HG02981 (cell line): ENCODE results near the gene MUC5AC.
"Not testable (repeated sequence)": the region's sequence is repeated elsewhere in the genome, so short reads cannot be mapped to it uniquely, and the experiment has no call there.

Experiments used
- ATAC-seq: cut with Tn5 transposase; IDR thresholded peaks from one replicate; pipeline ENCODE4 v1.9.1; 2021; ENCODE audit warnings: mild to moderate bottlenecking, moderate library complexity; ENCODE audit not compliant: unreplicated experiment

MUC5AC gene

DNA sequence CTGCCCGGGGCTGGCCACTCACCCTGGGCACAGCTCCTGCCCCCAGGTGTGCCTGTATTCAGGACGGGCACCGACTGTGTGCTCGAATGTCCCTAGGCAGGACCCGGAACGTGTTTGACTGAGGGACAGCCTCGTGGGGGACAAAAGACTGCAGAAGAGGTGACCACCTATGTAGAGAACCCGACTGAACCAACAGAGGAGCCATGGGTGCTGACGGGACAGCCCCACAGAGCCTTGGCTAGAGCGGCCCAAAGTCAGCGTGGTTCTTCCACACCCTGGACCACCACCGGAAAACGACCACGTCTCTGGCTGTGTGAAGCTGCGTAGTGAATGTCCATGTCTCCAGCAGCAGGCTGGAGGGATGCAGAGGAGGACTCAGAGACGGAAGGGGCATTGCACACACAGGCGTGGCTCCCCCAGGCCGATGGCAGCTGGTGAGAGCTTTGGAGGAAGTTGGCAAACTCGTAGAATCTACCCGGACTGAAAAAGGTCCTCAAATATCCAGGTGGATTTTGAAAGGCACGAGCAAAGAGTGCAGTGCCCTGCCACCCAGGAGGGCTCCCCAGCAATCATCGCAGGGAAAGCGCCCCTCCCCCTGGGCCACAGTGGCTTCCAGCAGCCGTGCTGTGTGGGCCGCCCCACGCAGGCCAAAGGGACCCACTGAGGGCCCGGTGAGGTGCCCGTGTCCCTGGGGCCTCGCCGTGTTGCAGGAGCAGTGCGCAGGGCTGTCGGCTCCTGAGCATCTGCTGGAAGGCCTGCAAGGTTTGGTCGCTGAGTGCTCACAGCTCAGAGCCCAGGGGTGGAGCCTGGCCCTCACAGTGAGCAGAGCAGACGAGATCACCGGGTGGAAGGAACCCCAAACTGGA is 47.6 kb downstream of the MUC5AC start:
- ATAC-seq = no peak

DNA sequence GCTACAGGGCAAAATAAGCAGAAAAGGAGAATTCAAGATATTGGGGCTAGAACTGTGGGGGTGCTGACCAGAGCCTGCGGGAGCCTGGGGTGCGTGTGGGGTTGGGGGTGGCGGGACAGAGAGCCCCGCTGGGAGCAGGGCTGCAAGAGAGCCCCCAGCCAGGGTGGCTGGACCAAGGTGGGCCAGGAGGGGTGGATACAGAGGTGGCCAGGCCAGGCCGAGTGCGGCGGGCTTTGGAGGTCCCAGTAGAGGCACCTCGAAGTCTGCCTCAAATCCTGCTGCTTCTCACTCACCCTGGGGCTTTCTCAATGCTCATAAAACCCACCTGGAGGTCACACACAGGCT is 48.2 kb downstream of the MUC5AC start:
- ATAC-seq = no peak

DNA sequence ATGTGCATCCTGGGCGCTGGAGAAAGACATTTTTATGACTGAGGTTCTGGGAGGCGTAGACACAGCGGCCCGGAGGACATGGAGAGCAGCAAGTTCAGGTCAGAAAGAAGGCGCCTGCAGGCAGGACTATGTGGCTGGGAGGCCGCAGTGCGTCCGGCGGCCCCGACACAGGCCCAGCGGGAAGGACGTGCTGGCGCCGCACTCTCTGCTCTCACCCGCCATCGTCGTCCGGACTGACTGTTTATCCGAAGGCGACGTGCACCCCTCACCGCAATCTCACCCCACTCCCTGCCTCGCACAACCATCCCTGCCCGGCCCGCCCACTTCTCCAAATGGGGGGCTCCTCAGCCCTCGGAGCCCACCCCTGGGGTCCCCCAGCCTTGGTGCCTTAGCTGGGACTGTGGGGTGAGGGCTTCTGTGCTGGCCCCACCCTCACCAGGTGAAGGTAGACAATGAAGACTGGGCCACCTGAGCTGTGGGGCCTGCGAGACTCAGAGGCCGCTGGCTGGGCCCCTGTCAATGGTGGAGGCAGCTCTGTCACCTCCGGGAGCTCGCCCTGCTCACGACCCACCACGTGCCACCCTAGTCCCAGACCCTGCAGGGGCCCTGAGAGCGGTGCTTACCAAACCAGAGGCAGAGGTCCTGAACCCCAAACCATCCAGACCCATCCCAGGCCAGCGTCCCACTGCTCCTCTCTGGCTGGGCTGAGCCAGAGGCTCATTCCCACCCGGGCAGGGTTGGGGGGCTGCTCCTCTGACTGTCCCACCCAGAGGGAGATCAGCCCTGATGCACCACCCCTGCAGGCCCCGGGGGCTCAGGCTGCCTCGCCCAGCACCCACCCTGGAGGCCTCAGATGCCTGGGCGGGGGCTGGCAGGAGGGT is 48.9 kb downstream of the MUC5AC start:
- ATAC-seq = no peak

DNA sequence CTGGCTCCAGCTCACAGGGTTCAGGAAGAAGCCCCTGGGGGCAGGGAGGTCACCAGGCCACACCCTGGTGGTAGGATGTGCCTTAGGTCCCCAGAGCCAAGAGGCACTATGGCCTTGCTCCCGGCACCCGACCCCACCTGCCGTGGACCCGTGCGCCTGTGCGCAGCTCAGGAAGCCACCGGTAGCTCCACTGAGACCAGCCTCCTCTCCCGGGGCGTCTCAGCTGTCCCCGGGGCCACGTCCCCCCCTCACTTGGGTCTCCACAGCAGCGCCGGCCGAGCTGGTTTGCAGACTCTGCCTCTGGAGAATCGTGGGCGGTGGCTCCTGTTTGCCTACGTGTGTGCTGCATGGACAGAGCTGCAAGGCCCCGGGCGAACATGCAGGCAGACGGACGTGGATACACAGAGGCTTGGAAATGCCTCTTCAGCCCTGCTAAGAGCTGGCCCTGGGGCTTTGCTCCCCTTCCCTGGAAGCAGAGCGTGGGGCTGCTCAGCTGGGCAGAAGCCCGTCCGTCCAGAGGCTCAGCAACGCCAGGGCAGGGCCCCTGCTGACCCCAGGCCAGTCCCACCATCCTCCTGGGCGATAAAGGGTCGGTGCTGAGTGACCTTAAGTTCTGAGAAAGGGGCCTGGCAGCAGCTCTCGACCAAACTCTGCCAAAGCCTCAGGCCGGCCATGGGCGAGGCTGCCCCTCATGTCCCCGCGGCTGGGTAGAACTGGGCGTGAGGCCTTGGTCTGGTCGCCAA is 49.8 kb downstream of the MUC5AC start:
- no peak for ATAC-seq

DNA sequence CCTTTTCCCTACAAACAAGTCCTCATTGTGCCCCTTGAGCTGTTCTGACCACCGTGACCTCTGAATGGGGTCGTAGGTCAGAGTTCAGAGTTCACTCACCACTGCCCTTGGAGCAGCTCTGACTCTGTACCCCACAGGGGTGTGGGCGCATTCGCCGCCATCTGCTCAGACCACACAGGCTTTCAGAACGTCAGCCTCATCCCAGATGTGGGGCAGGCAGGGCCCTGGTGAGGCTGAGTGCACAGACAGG is 50.3 kb downstream of the MUC5AC start:
- ATAC-seq = no peak

DNA sequence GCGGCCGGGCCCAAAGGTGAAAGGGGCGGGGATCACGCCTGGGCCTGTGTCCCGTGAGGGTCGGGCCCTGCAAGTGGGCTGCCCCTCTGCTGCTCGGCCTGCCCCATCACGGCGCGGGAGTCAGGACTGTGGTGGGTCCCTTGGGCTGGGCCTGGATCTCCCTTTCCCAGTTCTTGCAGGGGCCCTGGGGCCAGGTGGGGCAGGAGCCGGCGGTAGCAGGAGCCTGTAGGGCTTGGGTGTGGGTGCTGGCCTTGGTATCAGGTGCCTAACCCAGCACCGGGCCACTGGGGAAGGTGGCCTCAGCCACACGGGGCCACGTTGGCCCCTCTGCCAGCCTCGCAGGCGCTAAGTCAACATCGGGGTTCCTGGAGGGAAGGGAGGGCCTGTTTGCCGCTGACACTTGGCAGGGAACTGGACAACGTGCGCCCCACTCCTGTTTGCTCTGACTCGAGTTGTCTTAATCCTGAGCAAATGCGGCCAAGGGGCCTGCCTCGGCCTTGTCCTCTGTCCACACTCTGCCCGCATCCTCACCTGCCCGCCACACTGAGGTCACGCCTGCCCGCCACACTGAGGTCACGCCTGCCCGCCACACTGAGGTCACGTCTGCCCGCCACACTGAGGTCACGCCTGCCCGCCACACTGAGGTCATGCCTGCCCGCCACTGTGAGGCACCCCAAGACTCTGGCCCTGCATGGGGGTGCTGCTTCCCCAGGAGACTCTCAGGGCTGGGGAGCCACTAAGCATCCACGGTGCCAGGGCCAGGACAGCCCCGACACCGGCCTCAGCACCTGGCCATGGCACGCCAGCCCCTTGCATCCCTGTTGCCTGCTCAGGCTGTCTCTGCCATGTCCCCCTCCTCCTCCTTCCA is 50.9 kb downstream of the MUC5AC start:
- no peak for ATAC-seq

DNA sequence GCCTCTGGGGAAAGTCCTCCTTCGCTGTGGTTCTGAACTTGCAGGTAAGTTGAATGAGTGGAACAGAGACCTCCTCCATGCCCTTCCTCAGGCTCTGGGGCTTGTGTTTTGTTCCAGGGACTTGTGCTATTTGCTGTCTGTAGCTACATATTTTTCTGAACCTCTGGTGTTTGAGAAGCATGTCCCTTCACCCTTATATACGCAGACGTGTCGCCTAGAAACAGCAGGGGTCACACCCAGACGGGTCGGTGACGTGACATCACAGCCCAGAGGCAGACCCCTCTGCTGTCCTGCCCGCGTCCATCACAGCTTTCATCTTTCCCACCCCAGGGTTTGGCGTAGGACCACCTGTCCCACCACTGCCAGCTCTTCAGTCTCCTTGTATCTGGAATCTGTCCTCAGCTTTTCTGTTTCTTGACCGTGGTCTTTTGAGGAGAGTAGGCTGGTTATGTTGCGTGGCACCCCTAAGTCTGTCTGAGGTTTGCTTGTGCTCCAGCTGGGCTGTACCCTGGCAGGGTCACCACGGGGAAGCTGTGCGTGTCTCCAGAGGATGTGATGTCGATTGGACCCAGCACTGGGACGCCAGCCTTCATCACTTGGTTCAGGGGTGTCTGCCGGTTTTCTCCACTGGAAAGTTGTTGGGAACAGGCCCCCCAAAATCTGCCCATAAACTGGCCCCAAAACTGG is 51.8 kb downstream of the MUC5AC start:
- ATAC-seq = no peak

DNA sequence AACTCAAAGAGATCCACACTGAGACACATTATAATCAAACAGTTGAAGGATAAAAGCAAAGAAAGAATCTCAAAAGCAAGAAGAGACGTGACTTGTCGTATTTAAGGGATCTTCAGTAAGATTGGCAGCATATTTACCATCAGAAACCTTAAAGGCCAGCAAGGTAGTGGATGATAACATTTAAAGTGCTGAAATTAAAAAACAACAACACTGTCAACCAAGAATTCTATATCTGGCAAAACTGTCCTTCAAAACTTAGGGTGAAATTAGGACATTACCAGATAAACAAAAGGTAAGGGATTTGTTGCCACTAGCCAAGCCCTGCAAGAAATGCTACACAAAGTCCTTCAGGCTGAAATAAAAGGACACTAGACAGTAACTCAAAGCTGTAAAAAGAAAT is 54.1 kb downstream of the MUC5AC start:
- no peak for ATAC-seq

DNA sequence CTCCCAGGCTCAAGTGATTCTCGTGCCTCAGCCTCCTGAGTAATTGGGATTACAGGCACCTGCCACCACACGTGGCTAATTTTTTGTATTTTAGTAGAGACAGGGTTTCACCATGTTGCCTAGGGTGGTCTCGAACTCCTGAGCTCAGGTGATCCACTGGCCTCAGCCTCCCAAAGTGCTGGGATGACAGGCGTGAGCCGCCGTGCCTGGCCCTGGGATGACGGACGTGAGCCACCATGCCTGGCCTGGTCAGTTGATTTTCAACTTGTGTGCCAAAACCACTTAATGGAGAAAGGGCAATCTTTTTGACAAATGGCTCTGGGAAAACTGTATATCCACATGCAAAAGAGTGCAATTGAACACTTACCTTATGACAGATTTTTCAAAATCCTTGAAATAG is 58.1 kb downstream of the MUC5AC start:
- ATAC-seq = not testable (repeated sequence)

DNA sequence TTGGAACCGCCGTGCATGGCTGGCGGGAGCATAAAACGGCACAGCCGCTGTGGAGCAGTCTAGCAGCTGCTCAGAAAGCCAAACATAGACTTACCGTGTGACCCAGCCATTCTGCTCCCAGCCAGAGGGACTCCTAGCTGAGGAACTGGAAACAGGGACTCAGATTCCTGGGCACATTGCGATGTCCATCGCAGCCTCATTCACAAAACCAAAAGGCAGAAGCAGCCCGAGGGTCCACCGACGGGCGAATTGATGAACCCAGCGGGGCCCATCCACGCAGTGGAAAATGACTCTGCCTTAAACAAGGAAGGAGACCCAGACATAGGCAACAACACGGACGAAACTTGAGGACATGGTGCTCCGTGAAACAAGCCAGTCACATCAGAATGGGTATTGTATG is 59.4 kb downstream of the MUC5AC start:
- ATAC-seq = no peak

DNA sequence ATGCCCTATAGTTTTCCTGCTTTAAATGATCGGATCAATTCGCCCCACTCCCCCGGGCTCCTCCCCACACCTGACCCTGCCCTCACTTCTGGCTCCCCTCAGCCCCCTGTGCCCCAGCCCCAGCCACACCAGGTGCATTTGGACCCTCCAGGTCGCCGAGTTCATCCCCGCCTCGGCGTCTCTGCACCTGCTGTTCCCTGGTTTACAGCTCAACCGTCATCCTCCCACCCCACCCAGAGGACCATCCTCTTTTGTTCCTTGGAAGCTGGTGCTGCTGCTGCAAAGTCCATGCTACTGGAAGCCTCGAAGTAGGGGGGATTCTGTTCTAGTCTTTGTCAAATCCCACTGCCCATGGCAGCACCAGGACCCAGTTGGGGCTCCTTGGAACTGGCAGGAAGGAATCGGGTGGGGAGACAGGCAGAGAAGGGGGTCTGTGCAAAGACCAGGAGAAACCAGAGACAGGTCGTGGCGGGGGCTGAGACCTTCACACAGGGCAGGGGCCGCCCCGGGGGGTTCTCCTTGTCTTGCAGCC is 60.6 kb downstream of the MUC5AC start:
- no peak for ATAC-seq

DNA sequence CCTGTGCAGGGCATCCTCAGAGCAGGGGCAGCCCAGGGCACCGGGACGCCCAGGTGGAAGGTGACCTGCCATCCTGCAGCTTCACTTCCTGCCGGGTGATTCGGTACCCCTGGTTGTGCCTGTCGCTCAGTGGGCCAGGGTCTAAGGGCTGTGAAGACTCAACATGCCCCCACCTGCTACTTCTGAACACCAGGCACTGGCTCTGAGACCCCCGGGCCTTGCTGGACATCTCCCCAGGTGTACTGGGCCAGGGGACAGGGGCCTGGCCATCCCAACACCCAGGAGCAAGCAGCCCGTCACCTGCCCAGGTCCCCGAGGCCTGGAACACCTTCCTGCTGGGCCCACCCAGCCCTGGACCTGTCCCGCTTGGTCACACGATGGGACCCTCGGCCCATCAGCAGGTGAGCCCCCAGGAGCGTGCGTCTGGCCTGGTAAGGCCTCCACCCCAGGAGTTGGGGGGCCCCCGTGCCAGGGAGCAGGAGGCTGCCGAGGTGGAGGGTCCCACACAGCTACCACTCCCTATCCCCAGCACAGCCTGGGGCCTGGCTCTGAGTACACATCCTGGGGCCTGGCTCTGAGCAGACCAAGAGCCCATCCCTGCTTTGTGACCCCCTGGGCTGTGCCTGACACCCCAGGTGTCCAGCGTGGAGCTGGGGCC is 61.2 kb downstream of the MUC5AC start:
- ATAC-seq = no peak

DNA sequence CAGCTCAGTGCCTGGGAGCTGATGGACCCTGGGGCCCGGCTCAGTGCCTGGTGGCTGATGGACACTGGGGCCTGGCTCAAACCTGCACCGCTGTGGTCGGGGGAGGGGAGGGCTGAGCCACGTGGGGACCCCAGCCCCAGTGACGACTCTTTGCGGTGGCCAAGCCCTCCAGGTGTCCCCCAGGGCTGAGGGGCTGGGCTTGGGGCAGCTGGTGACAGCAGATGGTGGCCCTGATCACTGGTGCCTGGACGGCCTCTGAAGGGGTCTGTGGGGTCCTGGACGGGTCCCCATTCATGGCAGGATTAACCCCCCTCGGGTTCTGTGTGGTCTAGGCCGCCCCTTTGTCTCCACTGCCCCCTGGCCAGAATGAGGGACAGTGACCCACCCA is 61.7 kb downstream of the MUC5AC start:
- no peak for ATAC-seq

DNA sequence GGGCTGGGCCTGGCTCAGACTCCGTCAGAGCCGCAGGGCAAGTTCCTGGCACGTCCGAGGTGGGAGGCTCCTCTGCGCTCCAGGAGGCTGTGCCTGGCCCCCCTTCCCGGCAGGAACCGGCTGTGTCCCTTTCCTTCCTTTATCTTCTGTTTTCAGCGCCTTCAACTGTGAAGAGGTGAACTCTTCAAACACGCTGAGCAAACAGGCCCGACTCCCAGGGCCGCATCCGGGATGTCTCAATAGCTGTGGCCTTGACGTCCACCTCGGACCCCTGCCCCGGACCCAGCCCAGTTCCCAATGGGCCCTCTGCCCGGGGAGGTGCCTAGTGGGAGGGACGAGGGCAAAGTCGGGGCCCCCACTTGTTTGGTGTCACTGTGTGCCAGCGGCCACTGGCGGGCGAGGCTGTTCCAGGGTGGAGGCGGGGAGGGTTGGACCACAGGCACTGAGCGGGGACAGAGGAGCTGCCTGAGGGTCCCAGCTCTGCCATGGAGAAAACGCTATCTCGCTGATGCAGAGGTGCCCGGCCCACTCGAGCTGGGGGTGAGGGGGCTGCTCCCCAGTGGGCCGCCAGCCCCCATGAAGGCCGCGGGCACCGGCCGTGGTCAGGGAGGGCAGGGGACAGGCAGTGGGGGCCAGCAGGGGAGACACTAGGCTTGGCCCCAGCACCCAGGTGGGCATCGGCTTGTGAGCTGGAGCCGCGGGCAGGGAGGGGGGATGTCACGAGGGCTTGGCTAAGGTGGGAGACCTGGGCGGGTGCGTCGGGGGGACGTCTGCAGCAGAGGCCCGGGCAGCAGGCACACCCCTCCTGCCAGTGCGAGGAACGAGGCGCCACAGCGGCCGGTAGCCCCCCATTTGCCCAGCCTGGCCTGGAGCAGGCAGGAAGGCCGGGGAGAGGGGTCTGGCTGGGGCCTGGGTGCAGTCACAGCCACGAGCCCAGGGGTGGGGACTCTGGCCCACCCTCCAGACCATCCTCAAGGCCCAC is 62.4 kb downstream of the MUC5AC start:
- no peak for ATAC-seq

DNA sequence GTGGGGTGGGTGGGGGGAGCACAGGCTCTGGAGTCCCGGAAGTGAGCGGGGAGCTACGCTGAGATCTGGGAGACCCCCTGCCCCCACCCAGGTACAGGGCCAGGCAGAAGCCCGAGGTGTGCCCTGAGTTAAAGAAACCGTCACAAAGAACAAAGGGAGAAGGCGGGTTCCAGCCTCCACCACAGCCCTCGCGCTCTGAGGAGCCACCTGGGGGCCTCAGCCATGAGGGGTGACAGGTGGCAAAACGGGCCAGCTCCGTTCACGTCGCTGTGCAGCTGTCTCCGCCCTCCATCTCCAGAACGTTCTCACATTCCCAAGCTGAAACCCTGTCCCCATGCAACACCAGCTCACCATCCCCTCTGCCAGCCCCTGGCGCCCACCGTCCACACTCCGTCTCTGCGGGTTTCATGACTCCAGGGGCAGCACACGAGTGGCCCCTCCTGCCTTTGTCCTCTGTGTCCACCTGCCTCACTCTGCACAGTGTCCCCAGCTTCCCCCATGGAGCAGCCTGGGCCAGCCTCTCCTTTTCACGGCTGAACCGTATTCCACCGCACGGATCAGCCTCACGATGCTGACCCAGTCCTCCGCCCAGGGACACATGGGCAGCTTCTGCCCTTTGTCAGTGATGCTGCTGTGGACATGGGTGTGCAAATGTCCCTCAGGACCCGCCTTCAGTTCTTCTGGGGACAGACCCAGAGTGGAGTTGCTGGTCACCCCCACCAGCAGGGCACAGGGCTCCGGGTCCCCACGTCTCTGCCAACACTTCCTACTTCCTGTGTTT is 63.4 kb downstream of the MUC5AC start:
- ATAC-seq = no peak

DNA sequence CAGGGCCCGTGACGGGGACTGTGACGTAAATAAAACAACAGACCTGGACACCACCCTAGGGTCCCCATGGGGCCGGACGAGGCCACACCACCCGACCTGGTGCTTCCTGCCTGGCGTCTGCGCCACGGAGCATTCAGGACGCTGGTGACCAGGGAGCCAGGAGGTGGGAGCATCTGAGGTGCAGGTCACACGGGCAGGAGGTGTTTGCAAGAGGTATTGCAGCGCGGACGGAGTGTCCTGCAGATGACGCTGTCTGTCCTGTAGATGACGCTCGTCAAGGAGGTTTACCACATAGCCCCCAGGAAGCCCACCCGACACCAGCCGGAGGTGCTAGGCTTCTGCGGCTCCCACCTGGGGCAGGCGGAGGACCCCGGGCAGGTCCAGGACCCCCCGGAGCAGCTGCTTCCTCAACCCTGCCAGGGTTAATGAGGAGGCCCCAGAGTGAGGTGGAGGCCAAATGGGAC is 64.1 kb downstream of the MUC5AC start:
- no peak for ATAC-seq
